Stromal cell of bone marrow (primary cell): ENCODE measurements around the gene CCDC110.
A peak's percentile ranks its signal among the peaks of the same experiment; 100 is the strongest.

Experiments used
- DNase-seq: peaks from one replicate; pipeline ENCODE4 v3.0.0-alpha.2; 2012; ENCODE audit warnings: low read depth

CCDC110 gene

GRCh38 chr4:185472103-185472542 lies 590 bp upstream of the CCDC110 start:
- DNase-seq = no peak

- DNase-seq = no peak
Observed at GRCh38 chr4:185470501-185471195, 885 bp downstream of the CCDC110 start.

GRCh38 chr4:185469580-185470154 lies 1.9 kb downstream of the CCDC110 start:
- no peak for DNase-seq

- DNase-seq = no peak
Observed at GRCh38 chr4:185468999-185469398, 2.5 kb downstream of the CCDC110 start.

DNA sequence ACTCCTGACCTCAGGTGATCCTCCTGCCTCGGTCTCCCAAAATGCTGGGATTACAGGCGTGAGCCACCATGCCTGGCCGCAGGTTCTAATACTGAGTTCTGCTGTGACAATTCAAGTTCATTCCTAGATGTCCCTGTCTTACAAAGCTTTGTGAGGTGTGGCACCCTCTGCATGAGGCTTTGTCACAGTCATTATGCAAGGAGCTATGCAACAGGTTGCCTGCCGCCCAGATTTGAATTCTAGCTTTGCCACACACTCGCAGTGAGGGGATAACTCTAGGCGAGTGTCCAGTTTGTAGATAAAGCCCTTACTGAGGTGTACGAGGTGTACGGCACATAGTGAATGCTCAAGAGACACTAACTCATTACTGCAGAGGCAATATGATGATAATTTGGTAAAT lies 3.5 kb downstream of the CCDC110 start:
- no peak for DNase-seq

DNA sequence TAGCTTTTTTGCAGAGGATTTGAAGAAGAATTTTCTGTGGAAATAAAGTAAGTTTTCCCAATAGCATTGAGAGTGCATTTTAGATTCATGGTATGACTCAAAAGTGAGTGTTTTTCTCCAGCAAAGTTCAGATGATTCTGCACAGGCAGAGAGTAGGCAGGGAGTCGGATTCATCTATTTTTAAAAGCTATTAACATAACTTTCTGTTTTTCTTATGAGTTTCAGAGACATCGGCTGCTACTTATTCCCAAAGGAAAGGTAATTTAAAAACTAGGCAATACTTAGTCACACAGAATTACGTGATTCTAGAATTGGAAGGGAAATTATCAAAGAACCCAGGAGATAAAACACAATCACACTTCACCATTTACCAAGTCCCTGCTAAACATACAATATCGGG lies 4.4 kb downstream of the CCDC110 start:
- DNase-seq = peak; percentile 62

- DNase-seq = no peak
Observed at GRCh38 chr4:185465707-185466106, 5.8 kb downstream of the CCDC110 start.

GRCh38 chr4:185464887-185465286 lies 6.6 kb downstream of the CCDC110 start:
- DNase-seq = no peak

DNA sequence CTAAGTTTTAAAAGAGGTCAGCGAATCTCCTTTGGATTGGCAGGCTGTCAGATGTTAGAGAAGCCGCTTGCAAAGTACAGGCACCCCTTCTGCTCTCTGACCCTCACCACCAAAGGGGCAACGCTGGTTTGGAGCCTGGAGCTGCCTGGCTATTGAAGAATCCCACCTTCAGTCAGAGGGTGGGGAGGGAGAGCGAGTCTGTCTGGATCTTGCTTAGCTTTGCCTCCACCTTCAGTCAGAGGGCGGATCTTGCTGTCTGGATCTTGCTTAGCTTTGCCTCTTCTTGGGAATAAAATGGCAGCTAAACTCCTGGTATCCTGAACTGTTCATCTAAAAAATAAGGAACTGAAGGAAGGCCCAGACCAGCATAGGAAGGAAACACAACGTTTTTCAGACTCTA lies 7.3 kb downstream of the CCDC110 start:
- DNase-seq = no peak

DNA sequence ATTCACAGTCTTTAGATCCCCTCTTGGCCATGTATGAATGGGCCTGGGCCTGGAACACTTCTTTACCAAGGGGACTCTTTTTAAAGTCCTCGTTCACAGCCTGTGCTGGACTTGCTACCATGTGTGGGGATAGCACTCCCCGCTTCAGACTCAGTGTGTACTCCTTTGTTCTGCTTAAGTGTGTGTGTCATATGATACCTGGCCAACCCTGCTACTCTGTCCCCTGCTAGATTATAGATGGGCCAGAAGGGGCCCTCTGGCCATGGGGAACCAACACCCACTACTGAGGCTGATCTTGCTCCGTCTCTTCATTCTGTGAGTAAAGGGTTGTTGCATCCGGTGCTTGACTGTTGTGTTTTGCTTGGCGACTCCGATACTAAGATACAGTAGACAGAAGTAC lies 8.0 kb downstream of the CCDC110 start:
- no peak for DNase-seq

- DNase-seq = no peak
Observed at GRCh38 chr4:185461565-185461964, 10.0 kb downstream of the CCDC110 start.

DNA sequence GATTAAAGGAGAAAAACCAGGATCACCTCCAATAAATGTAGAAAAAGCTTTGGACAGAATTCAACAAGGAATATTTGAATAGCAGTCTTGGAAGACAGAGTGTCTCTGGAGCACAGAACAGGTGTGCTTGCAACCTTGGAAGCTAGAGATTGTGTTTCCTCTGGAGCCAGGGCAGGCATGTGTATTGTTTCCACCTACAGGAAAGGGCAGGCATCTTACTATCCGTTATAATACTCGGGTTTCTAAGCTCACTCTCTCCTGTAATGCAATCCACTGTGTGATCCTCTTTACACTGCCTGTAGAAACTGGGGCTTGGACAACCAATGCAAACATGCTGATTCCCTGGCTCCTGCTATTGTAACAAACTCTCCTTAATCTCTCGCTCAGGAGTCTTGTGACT lies 14.4 kb downstream of the CCDC110 start:
- DNase-seq = no peak

GRCh38 chr4:185456131-185456530 lies 15.4 kb downstream of the CCDC110 start:
- no peak for DNase-seq

- no peak for DNase-seq
Observed at GRCh38 chr4:185445209-185445608, 26.3 kb downstream of the CCDC110 start.

DNA sequence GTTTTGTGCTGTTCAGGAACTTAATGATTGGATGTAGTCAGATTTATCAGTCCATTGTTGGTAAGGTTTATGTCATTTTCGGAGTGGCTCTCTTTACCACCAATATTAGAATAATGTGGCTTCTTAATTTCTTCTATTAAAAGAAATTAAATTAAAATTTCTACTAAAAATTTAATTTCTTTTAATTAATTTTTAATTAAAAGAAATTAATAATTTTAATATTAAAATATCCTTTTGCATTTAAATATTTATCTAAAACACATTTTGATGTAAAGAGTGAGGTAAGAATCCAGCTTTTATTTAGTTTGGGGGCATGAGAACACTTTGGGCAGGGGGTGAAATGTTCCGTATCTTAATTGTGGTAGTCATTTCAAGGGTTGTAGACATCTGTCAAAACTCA lies 30.1 kb downstream of the CCDC110 start:
- DNase-seq = no peak

- DNase-seq = no peak
Observed at GRCh38 chr4:185437809-185438208, 33.7 kb downstream of the CCDC110 start.

- DNase-seq = no peak
Observed at GRCh38 chr4:185435466-185435865, 36.1 kb downstream of the CCDC110 start.

DNA sequence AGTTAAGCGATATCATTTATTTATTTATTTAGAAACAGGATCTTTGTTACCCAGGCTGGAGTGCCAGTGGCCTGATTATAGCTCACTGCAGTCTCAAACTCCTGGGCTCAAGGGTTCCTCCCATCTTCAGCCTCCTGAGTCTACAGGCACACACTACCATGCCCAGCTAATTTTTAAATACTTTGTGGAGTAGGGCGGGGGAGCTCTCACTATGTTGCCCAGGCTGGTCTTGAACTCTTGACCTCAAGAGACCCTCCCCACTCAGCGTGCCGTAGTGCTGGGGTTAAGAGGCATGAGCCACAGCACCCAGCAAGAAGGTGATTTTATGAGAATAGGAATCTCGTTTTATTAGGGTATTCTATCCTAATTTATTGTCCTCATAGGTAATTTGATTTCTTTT lies 41.9 kb downstream of the CCDC110 start:
- DNase-seq = no peak

GRCh38 chr4:185426960-185427688 lies 44.4 kb downstream of the CCDC110 start:
- DNase-seq = no peak

DNA sequence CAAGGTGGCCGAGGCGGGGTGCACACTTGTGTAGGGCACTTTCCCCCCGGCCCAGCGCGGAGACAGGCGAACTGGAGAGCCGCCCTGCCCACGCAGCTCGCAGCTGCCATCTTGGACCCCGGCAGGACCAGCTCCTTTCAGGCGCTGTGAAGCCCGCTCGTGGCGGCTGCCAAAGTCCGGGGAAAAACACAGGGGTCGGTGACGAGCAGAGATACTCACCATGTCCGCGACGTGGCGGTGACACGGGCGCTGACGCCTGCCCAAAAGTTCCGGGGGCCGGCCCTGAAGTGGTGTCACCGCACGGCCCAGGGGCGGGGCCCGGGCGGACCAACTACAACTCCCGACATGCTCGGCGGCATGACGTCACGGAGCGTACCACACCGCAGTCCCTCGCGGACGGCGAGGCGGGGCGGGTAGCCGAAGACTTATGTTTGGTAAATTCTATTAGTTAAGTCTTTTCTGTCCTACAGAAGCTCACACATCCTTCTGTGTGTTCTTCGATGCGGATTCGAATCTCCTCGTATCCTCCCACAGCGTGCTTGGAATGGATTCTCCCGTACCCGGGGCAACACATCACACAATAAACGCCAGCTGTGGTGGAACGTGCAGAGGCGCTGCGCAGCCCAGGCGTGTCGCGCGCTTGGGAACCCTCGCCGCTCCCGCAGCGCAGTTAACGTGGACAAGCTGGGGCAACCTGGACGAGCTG lies 45.7 kb downstream of the CCDC110 start, which contains the start of gene UFSP2:
Gene UFSP2 (minus strand): TSS at position 318 of the 706 bp plus-strand sequence. CDS start 96 bp downstream, at position 222.
- peak; percentile 70 for DNase-seq

DNA sequence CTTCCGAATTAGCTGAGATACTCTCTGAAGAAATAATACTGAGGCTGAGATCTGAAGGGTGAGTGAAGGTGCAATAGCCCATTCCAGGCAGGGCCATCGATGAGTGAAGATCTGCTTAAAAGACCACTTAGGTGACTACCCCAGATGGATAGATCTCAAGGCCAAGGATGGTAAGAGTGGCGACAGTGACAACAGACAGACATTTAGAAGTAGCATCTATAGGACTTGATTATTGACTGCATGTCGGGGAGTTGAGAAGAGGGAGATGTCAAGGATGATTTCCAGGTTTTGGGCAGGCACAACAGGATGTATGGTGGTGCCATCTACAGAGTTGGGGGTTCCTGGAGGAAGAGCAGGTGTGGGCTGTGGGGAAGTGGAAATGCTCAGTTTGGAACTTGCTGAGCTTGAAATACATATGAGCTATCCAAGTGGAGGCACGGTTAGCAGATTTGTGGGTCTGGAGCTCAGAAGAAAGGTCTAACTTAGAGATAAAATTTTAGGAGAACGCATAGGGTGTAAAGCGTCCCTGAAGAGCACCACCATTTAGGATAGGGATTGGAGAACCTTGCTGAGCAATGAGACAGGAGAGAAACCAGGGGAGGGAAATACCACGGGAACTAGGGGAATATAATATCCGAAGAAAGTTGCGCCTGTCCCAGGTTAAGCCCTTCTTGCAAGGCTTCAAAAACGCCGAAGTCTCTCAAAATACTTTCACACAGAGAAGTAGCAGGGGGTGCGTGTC lies 46.5 kb downstream of the CCDC110 start:
- peak; percentile 27 for DNase-seq
